ENCODE measurements around the gene GINS3. TPM values are rescaled to one million over a fixed set of nuclear protein-coding genes. Genes with fewer than 3 reads are reported as not detected.
"Not testable (repeated sequence)": the region's sequence is repeated elsewhere in the genome, so short reads cannot be mapped to it uniquely, and the experiment has no call there.

Gene GINS3
- total and polyA plus RNA-seq, 3 experiments from 2014 or later, result 2.0 to 26.5 (median 25.3) TPM

DNA sequence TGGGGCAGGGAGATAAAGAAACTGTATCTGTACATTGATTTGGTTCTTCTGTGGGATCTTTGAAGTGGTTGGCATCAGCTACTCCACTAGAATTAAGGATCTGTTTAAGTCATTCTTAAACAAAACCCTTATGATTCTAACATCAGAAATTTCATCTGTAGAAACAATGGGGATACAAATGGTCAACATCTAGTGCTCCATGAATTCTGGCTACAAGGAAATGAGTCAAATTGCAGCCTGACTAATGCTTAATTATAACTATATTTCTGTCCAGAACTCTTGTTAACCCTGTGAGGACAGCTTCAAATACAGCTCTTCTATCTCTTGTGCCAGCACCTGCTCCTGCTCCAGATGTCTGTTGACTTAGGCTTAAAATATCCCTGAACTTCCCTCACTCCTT lies 13.9 kb upstream of the GINS3 start:
- POLR2A ChIA-PET, result no interaction called here
- H3K27ac Mint-ChIP-seq, result no peak overlapping the region
- Histone ChIP-seq H3K4me3 (ENCODE audit: low read length) (no peak overlapping the region), H3K36me3 (ENCODE audit: insufficient read depth, low read length) (no peaks in the 10 kb centered on the region), H3K4me1 (ENCODE audit: insufficient read depth, low read length) (no peaks in the 10 kb centered on the region), H3K27me3 (ENCODE audit: insufficient read depth, low read length, poor library complexity, severe bottlenecking) (no peaks in the 10 kb centered on the region), H3K27ac (ENCODE audit: low read depth, low read length) (no peak overlapping the region), H3K9me3 (ENCODE audit: low read length) (no peaks in the 10 kb centered on the region)
- DNase-seq, result no peak
- peaks cover 17 to 56% of the 10 kb centered on the region in 2 donors for H3K27me3 Mint-ChIP-seq
- H3K4me3 Mint-ChIP-seq, result no peak overlapping the region
- no peaks in the 10 kb centered on the region for H3K36me3 Mint-ChIP-seq
- H3K9me3 Mint-ChIP-seq, result no peaks in the 10 kb centered on the region
- CTCF ChIA-PET, result no interaction called here
- no peaks in the 10 kb centered on the region for H3K4me1 Mint-ChIP-seq

DNA sequence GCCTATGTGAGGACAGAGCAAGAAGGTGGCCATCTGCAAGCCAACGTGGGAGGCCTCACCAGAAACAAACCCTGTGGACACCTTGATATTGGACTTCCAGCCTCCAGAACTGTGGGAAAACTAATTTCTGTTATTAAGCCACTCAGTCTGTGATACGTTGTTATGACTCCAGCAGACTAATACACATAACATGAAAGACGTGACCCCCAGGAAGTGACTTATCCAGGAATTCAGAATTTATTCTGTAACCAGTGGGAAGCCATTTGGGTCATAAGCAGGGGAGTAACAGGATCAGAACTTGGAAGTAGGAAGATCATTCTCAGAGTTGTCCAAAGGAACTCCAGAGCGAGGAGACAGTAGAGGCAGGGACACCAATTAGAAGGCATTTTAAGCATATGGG lies 12.5 kb upstream of the GINS3 start:
- H3K9me3 ChIP-seq (ENCODE audit: low read length), result no peaks in the 10 kb centered on the region
- H3K36me3 ChIP-seq (ENCODE audit: insufficient read depth, low read length), result no peaks in the 10 kb centered on the region
- H3K27me3 ChIP-seq (ENCODE audit: insufficient read depth, low read length, poor library complexity, severe bottlenecking), result no peaks in the 10 kb centered on the region
- DNase-seq, result no peak
- H3K4me3 ChIP-seq (ENCODE audit: low read length), result no peak overlapping the region
- no peaks in the 10 kb centered on the region for H3K36me3 Mint-ChIP-seq
- POLR2A ChIA-PET, result no interaction called here
- H3K9me3 Mint-ChIP-seq, result no peaks in the 10 kb centered on the region
- H3K4me1 Mint-ChIP-seq, result no peaks in the 10 kb centered on the region
- H3K4me1 ChIP-seq (ENCODE audit: insufficient read depth, low read length), result no peaks in the 10 kb centered on the region
- H3K4me3 Mint-ChIP-seq, result no peak overlapping the region
- CTCF ChIA-PET, result no interaction called here
- H3K27ac ChIP-seq (ENCODE audit: low read depth, low read length), result no peak overlapping the region
- peaks cover 17 to 59% of the 10 kb centered on the region in 2 donors for H3K27me3 Mint-ChIP-seq
- H3K27ac Mint-ChIP-seq, result no peak overlapping the region

DNA sequence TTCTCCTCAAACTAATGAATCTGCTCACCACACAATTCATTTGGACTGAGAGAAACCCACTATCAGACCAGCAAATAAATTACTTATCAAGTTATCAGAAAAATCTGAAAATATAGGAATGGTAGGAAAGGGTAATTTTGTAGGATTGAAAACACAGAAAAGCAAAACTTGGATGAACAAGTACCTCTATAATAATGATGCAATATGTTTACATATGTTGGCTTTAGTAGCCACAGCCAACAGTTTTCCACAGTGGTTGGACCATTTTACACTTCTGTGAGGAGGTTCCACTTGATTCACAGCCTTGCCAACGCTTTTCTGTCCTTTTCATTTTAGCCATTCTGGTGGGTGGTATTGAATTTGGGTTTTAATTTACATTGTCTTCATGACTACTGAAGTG lies 10.6 kb upstream of the GINS3 start:
- H3K9me3 Mint-ChIP-seq, result no peaks in the 10 kb centered on the region
- H3K27ac Mint-ChIP-seq, result no peak overlapping the region
- no peak overlapping the region for H3K4me3 Mint-ChIP-seq
- H3K27me3 ChIP-seq (ENCODE audit: insufficient read depth, low read length, poor library complexity, severe bottlenecking), result no peaks in the 10 kb centered on the region
- no peaks in the 10 kb centered on the region for H3K4me1 ChIP-seq (ENCODE audit: insufficient read depth, low read length)
- DNase-seq, result no peak
- peaks cover 20 to 58% of the 10 kb centered on the region in 2 donors for H3K27me3 Mint-ChIP-seq
- no peaks in the 10 kb centered on the region for H3K9me3 ChIP-seq (ENCODE audit: low read length)
- H3K36me3 ChIP-seq (ENCODE audit: insufficient read depth, low read length), result no peaks in the 10 kb centered on the region
- no peaks in the 10 kb centered on the region for H3K4me1 Mint-ChIP-seq
- H3K36me3 Mint-ChIP-seq, result no peaks in the 10 kb centered on the region
- H3K4me3 ChIP-seq (ENCODE audit: low read length), result no peak overlapping the region
- ChIA-PET CTCF (no interaction called here), POLR2A (no interaction called here)
- H3K27ac ChIP-seq (ENCODE audit: low read depth, low read length), result no peak overlapping the region

DNA sequence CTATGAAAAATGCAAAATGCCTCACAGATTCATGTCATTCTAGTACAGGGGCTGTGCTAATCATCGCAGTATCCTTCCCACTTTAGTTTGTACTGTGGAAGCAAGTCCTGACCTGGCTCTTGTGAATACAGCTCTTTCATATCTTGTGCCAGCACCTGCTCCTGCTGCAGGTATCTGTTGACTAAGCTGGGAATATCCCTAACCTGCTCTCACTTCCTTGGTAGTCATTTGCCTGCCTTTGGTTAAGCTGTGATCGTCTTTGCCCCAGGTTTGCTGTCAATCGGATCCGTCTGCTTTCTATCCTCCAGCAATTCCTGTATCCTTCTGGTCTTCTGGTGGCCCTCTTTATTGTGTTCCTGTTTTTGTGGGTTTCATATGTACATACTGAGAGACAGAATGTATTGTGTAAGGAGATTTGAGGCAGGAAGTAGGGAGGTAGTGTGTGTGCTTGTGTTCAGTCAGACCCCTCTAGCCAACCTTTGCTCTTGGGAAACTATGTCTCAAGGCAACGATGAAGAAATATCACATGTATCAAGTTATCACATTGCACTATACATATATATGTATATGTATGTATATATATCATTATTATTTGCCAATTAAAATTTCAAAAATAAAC lies 7.7 kb upstream of the GINS3 start:
- ChIA-PET POLR2A (no interaction called here), CTCF (no interaction called here)
- Mint-ChIP-seq H3K27me3 (peaks cover 13 to 45% of the 10 kb centered on the region in 2 donors), H3K4me3 (no peak overlapping the region), H3K4me1 (no peaks in the 10 kb centered on the region), H3K36me3 (no peaks in the 10 kb centered on the region), H3K27ac (no peak overlapping the region), H3K9me3 (no peaks in the 10 kb centered on the region)
- H3K4me3 ChIP-seq (ENCODE audit: low read length), result no peak overlapping the region
- H3K9me3 ChIP-seq (ENCODE audit: low read length), result no peaks in the 10 kb centered on the region
- H3K27me3 ChIP-seq (ENCODE audit: insufficient read depth, low read length, poor library complexity, severe bottlenecking), result no peaks in the 10 kb centered on the region
- H3K4me1 ChIP-seq (ENCODE audit: insufficient read depth, low read length), result no peaks in the 10 kb centered on the region
- H3K27ac ChIP-seq (ENCODE audit: low read depth, low read length), result no peak overlapping the region
- no peaks in the 10 kb centered on the region for H3K36me3 ChIP-seq (ENCODE audit: insufficient read depth, low read length)
- no peak for DNase-seq

DNA sequence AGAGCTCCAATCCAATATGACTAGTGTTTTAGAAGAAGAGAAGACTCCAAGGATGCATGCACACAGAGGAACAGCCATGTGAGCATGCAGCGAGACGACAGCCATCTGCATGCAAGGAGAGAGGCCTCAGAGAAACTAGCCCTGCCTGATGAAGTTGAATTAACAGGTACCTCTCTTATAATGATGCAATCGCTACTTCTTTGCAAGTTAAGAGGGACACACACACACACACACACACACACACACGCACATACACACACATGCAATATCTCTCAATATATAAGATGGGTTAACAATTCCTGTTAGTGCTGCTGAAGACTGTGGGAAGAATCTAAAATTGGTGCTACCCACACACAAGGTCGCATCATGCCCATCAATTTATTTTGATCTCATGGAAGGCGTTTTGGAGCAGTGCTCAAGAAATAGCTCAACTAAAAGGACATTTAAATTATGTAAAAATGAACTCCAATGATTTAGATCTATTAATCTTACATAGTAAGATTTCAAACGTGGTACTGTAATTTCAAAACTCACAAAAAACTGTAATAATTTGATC lies 7.0 kb upstream of the GINS3 start:
- H3K4me3 Mint-ChIP-seq, result no peak overlapping the region

DNA sequence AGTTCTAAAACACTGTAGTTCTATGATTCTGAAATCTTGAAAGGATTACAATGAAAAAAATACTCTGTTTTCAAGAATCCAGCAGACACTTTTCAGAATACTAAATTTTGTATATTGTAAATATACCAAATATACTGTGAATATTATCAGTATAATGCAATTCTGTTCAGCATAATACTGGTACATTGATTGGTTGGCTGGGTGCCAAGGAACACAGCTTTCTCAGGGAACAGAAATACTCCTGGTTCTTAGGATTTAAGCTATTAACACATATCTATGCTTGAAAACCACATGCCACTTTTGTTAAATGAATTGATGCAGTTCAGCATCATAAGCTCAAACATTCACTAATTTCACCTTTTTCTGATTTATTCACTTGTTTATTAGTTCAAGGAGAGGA lies 2.5 kb upstream of the GINS3 start:
- H3K4me1 ChIP-seq (ENCODE audit: insufficient read depth, low read length), result peaks cover 7% of the 10 kb centered on the region
- ChIA-PET CTCF (interaction anchor here (1.3 kb wide), 1 partner anchor 366 kb away, joined by 3 read pairs; no protein-coding TSS in a partner anchor), POLR2A (no interaction called here)
- H3K4me3 ChIP-seq (ENCODE audit: low read length), result no peak overlapping the region
- H3K27ac ChIP-seq (ENCODE audit: low read depth, low read length), result no peak overlapping the region
- peaks cover 3 to 16% of the 10 kb centered on the region in 2 donors for H3K27me3 Mint-ChIP-seq
- no peaks in the 10 kb centered on the region for H3K36me3 ChIP-seq (ENCODE audit: insufficient read depth, low read length)
- H3K9me3 Mint-ChIP-seq, result no peaks in the 10 kb centered on the region
- H3K36me3 Mint-ChIP-seq, result peaks cover 0 to 10% (median 3%) of the 10 kb centered on the region in 3 donors
- H3K27me3 ChIP-seq (ENCODE audit: insufficient read depth, low read length, poor library complexity, severe bottlenecking), result no peaks in the 10 kb centered on the region
- peaks cover 13 to 23% (median 18%) of the 10 kb centered on the region in 3 donors for H3K4me1 Mint-ChIP-seq
- H3K27ac Mint-ChIP-seq, result no peak overlapping the region
- no peaks in the 10 kb centered on the region for H3K9me3 ChIP-seq (ENCODE audit: low read length)
- DNase-seq, result no peak
- H3K4me3 Mint-ChIP-seq, result peak overlapping the region in 1 of 7 donors; percentile 65

More for the DNA sequence above, 7.0 kb upstream of the GINS3 start:
- ChIA-PET CTCF (no interaction called here), POLR2A (no interaction called here)
- no peaks in the 10 kb centered on the region for H3K4me1 Mint-ChIP-seq
- H3K9me3 Mint-ChIP-seq, result no peaks in the 10 kb centered on the region
- H3K27me3 ChIP-seq (ENCODE audit: insufficient read depth, low read length, poor library complexity, severe bottlenecking), result no peaks in the 10 kb centered on the region
- no peaks in the 10 kb centered on the region for H3K36me3 Mint-ChIP-seq
- no peaks in the 10 kb centered on the region for H3K4me1 ChIP-seq (ENCODE audit: insufficient read depth, low read length)
- H3K4me3 ChIP-seq (ENCODE audit: low read length), result no peak overlapping the region
- H3K36me3 ChIP-seq (ENCODE audit: insufficient read depth, low read length), result no peaks in the 10 kb centered on the region
- peaks cover 10 to 38% of the 10 kb centered on the region in 2 donors for H3K27me3 Mint-ChIP-seq
- H3K27ac ChIP-seq (ENCODE audit: low read depth, low read length), result no peak overlapping the region
- H3K9me3 ChIP-seq (ENCODE audit: low read length), result no peaks in the 10 kb centered on the region
- peak overlapping the region in 1 of 8 donors; percentile 24 for H3K27ac Mint-ChIP-seq
- DNase-seq, result no peak

DNA sequence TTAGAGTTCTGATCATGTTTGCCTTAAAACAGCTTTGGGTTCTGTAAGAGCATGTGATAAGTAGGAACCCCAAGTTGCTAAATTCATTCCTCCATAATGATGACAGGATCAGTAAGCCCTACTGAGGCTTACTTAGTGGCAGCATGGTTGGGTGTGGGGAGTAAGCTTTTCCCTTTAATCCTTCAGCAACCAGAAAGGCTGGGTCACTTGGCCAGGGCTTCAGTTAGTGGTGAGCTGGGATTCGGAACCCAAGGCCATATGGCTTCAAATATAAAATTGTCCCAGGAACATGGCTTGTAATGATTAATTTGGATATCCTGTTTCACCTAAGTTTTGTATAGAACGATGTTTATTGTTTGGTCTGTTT lies 850 bp downstream of the GINS3 start:
- no peak for DNase-seq
- no peaks in the 10 kb centered on the region for H3K36me3 ChIP-seq (ENCODE audit: insufficient read depth, low read length)
- Mint-ChIP-seq H3K27ac (peak overlapping the region; percentile 28 to 97 (median 95)), H3K27me3 (peaks cover 0 to 5% of the 10 kb centered on the region in 2 donors), H3K9me3 (no peaks in the 10 kb centered on the region), H3K4me3 (peak overlapping the region; percentile 95 to 100 (median 100)), H3K36me3 (peaks cover 0 to 10% (median 3%) of the 10 kb centered on the region in 3 donors), H3K4me1 (peaks cover 13 to 23% (median 18%) of the 10 kb centered on the region in 3 donors)
- peak overlapping the region; percentile 72 for H3K27ac ChIP-seq (ENCODE audit: low read depth, low read length)
- H3K4me3 ChIP-seq (ENCODE audit: low read length), result peak overlapping the region; percentile 85
- CTCF ChIA-PET, result interaction anchor here (0.9 to 2.1 kb wide), 4 partner anchors 56 to 341 kb away, joined by 3 to 10 read pairs (median 4); partner anchors contain the start of gene GOT2
- H3K9me3 ChIP-seq (ENCODE audit: low read length), result no peaks in the 10 kb centered on the region
- POLR2A ChIA-PET, result interaction anchor here (1.0 kb wide), 1 partner anchor 236 kb away, joined by 3 read pairs; the partner anchor contains the start of gene CNOT1
- H3K4me1 ChIP-seq (ENCODE audit: insufficient read depth, low read length), result peaks cover 7% of the 10 kb centered on the region
- H3K27me3 ChIP-seq (ENCODE audit: insufficient read depth, low read length, poor library complexity, severe bottlenecking), result no peaks in the 10 kb centered on the region

DNA sequence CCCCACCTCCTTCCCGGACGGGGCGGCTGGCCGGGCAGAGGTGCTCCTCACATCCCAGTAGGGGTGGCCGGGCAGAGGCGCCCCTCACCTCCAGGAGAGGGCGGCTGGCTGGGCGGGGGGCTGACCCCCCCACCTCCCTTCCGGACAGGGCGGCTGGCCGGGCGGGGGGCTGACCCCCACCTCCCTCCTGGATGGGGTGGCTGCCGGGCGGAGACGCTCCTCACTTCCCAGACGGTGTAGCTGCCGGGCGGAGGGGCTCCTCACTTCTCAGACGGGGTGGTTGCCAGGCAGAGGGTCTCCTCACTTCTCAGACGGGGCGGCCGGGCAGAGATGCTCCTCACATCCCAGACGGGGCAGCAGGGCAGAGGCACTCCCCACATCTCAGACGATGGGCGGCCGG lies 4.6 kb downstream of the GINS3 start:
- not testable (repeated sequence) for H3K4me3 ChIP-seq (ENCODE audit: low read length)

More for the DNA sequence above, 4.6 kb downstream of the GINS3 start:
- H3K9me3 ChIP-seq (ENCODE audit: low read length); POLR2A ChIA-PET; CTCF ChIA-PET; DNase-seq; H3K27ac ChIP-seq (ENCODE audit: low read depth, low read length); H3K27me3 ChIP-seq (ENCODE audit: insufficient read depth, low read length, poor library complexity, severe bottlenecking); H3K4me3 Mint-ChIP-seq; H3K36me3 ChIP-seq (ENCODE audit: insufficient read depth, low read length); H3K4me1 ChIP-seq (ENCODE audit: insufficient read depth, low read length); H3K9me3 Mint-ChIP-seq; H3K27ac Mint-ChIP-seq; H3K27me3 Mint-ChIP-seq: not testable (repeated sequence)
- Mint-ChIP-seq H3K4me1 (peaks cover 12 to 19% (median 16%) of the 10 kb centered on the region in 3 donors), H3K36me3 (peaks cover 0 to 10% (median 3%) of the 10 kb centered on the region in 3 donors)
